Glomerular visceral epithelial cell (primary cell): ENCODE data around the gene GPR62.

ENCODE experiments used
- DNase-seq: peaks from one replicate; pipeline ENCODE4 v3.0.0-alpha.2; 2016; ENCODE audit errors: extremely low spot score

Gene GPR62

DNA sequence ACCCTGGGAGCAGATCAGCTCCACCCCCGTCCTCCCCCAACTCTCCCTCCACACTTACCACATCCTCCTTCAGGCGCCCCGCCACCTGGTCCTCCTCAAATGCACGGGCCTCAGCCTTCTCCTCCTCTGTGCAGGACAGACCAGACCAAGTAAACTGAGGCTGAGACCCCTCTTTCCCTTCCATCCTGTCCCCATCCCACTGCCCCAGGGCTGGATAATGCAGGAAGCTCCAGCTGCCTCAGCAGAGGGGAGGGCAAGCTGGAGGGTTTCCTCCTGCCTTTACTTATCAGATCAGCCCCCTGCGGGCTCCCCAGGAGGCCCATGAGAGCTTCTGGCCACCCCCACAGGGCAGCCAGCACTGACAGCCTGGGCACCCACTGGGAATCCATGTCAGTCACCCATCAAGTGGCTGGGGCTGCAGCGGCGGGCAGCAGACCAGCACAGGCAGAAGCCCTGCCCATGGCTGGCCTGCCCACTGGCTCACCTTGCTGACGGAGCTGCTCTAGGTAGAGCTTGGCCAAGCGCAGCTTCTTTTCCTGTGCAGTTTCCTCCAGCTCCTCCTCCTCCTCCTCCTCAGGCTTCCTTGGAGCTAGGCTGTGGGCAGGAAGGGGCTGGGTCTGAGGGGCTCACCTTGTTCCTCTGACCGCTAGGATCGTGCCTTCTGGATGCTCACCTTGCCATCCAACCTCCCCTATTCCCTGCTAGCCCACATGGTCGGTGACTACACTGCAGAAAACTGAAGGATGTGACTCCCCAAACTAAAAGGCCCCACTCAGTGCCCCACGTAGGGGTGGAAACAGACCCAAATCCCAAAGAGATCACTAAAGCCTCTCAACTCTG is 17.4 kb upstream of the GPR62 start:
- DNase-seq: no peak

DNA sequence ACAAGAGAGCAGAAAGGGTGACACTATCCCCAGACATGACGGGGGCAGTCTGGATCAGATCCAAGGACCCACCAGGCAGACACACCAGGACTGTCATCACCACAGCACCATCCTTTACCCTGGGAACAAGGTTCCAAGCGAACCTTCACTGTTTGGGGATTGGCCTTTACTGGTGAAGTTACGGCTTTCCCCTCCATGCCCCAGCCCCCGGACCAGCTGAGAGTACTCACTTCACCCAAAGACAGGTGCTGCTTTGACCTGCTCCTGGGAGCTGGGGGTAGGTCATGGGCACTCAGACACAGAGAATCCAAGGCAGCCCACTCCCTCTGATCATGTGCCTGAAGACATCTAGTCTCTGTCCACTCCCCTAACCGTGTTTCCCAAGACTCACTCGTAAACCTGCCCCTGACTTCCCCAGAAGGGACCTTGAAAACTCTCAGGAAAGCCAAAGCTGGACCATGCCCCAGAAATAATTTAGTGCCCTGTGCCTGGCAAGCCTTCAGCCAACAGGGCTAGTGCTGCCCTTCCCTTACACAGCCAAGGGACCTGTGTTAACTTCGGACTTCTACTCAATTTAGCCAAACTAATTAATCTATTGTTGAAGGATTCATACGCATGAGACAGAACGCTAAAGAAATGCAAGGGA is 16.3 kb upstream of the GPR62 start:
- DNase-seq: no peak

DNA sequence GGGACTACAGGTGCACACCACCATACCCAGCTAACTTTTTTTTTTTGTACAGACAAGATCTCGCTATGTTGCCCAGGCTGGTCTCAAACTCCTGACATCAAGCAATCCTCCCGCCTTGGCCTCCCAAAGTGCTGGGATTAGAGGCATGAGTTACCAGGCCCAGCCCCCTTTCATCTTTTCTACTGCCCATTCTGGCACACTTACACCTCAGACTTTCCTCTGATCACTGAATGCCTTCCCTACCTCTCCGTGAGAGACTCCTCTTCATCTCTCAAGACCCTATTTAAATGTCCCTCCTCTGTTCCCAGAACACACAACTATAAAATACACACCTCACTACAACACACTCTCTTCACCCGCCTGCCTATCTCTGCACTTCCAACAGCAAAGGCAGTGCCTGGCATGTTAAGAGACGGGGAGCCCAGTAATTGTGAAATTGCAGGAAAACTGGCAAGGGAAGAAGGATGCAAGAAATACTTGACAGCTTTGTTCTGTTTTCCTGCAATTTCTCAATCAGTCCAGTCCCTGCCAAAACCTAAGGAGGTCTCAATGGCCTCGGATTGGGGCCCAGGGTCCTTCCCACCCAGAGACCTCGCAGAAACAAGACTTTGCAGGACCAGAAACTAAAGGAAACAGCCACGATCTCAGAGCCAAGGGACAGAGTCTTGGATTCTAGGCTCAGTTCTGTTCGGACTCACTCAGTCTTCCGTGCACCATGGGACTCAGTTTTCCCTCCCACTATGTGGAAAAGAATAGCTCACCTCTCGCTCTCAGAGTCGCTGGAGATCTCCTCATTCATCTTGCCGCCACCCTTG is 14.3 kb upstream of the GPR62 start:
- no peak for DNase-seq

DNA sequence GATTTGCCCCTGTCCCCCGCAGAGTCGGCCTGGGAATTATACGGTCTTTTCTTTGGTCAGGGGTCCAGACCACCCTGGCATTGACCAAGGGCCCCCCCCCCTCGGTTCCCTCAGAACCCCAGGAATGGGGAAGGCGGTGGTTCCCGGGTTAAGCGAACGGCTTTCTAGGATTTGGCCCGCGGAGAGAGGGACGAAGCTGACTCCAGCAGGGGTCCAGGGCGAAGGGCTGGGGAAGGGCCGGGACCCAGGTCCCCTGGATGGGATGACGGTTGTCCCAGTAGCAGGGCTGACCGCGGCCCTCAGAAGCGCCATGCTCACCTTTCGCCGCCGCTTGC is 13.8 kb upstream of the GPR62 start:
- DNase-seq: no peak

DNA sequence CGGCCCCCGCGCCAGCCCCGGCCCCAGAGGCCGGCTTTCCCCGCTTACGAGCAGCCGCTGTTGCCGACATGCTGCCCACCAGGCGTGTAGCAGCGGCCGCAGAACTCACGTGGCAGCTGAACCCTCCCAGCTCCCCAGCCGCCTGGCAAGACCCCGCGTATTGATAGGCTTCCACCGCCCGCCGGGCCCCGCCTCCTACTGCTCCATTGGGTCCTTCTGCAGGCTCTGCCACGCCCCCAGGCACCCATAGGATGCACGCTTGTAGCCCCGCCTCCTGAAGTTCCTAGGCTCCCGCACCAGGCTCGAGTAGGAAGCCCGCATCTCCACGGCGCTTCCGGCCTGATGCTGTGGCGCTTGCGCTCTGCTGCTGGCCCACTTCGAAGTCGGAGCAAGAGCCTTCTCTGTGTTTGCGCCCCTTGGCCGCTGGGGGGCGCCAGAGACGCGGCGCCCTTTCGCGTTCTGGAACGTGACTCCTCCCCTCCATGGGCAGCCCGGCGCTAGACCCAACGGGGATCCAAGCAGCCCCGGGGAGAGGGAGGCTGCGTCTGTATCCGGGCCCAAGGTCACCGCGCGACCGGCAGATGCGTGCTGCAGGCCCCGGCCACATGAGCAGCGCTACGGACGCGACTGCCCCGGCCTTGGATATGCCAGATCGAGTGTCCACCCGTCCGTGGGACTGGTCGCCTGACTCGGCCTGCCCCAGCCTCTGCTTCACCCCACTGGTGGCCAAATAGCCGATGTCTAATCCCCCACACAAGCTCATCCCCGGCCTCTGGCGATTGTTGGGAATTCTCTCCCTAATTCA is 13.2 kb upstream of the GPR62 start, which contains the start of the genes PARP3 and RRP9:
Gene PARP3, plus strand, starts transcription at position 566 of the 805 bp plus-strand sequence. CDS start 993 bp downstream, outside the sequence.
Gene RRP9, minus strand, starts transcription at position 107 of the 805 bp plus-strand sequence. Its CDS starts 37 bp downstream, at position 70.
- DNase-seq: peak; percentile 100

DNA sequence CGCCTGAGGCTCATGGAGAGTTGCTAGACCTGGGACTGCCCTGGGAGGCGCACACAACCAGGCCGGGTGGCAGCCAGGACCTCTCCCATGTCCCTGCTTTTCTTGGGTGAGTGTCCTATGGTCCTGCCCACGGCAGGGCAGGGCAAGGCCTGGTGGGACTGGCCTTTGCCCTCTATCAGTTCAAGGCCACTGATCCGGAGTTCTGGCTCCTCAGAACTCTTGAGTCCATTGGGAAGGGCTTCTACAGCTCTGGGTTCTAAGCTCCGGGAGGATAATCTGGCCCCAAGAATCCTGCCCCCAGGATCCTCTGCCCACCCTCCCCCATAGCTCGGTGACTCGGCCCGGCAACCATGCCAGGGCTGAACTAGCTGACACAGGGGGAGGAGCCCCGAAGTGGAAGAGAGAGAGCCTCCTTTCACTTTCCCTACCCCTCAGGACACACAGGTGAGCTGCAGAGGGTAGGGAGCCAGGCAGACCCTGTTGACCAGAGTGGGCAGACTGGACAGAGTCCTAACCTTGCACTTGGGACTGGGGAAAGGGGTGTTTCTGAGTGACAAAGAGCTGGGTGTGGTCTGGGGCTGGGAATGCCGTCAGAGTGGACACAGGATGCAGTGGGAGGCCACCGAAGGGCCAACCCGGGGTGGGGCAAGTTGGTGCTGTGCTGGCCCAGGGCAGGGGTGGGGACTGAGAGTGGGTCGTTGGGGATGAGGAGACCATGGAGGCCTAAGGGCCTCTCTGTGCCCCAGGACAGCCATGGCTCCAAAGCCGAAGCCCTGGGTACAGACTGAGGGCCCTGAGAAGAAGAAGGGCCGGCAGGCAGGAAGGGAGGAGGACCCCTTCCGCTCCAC is 12.4 kb upstream of the GPR62 start:
- DNase-seq: peak; percentile 74

DNA sequence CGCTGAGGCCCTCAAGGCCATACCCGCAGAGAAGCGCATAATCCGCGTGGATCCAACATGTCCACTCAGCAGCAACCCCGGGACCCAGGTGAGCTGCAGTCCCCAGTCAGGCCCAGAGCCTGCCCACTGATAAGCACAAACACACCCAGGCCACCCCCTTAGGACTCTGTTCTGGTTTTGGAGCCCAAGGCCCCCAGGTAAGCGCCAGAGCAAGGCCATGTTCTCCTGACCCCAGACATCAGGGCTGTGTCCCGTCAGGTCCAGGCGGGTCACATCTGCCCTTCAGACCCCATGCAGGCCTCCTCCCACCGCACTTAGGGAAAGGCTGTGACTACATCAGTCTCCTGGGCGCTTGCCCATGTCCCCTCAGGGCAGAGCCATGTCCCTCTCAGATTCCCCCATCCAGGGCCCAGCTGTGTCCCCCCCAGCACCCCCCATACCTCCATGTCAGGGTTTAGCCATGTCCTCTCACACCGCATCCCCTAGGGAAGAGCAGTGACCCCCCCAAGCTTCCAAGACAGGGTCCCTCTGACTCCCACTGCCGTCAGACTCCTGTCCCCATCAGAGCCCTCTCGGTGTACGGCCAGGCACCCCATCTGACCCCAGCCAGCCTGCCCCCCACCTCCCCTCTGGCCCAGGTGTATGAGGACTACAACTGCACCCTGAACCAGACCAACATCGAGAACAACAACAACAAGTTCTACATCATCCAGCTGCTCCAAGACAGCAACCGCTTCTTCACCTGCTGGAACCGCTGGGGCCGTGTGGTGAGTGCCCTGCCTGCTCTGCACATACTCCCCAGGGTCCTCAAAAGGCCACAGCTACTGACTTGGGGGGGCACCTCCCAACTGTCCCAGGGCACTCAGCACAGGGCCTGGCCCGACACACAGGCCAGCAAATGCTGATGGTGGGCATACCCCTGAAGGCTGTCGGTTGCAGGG is 11.5 kb upstream of the GPR62 start:
- no peak for DNase-seq

DNA sequence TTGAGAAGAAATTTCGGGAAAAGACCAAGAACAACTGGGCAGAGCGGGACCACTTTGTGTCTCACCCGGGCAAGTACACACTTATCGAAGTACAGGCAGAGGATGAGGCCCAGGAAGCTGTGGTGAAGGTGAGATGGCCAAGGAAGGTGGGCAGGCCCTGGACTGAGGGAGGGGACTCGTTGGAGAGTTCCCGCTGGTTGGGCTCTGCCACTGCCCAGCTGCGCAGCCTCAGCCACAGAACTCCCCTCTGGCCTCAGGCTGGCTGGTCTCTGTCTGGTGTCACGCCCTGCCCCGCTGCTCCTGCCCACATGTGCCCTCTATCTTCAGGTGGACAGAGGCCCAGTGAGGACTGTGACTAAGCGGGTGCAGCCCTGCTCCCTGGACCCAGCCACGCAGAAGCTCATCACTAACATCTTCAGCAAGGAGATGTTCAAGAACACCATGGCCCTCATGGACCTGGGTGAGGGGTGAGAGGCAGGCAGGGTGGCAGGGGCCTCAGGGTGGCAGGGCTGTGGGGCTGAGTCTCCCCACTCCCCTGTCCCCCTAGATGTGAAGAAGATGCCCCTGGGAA is 10.6 kb upstream of the GPR62 start:
- no peak for DNase-seq

DNA sequence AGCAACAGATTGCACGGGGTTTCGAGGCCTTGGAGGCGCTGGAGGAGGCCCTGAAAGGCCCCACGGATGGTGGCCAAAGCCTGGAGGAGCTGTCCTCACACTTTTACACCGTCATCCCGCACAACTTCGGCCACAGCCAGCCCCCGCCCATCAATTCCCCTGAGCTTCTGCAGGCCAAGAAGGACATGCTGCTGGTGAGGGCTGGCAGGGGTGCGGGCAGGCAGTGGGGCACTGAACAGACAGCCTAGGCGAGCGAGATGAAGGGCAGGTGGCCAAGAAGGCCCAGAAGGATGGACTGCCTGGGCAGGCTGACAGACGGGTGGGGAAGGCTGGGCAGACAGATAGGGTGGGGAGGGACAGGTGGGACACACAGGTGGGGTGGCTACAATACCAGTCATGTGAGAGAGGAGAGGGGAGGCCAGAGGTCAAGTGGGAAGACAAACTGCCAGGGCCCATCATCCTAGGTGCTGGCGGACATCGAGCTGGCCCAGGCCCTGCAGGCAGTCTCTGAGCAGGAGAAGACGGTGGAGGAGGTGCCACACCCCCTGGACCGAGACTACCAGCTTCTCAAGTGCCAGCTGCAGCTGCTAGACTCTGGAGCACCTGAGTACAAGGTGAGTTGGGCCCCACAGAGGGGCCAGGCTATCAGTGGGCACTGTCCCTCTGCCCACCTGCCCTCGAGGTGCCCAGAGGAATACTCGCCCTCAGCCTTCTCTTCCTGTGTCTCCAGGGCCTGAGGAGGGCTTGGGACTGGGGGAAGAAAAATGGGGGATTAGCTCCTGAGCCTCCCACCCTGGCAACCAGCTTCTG is 9.9 kb upstream of the GPR62 start:
- DNase-seq: no peak

DNA sequence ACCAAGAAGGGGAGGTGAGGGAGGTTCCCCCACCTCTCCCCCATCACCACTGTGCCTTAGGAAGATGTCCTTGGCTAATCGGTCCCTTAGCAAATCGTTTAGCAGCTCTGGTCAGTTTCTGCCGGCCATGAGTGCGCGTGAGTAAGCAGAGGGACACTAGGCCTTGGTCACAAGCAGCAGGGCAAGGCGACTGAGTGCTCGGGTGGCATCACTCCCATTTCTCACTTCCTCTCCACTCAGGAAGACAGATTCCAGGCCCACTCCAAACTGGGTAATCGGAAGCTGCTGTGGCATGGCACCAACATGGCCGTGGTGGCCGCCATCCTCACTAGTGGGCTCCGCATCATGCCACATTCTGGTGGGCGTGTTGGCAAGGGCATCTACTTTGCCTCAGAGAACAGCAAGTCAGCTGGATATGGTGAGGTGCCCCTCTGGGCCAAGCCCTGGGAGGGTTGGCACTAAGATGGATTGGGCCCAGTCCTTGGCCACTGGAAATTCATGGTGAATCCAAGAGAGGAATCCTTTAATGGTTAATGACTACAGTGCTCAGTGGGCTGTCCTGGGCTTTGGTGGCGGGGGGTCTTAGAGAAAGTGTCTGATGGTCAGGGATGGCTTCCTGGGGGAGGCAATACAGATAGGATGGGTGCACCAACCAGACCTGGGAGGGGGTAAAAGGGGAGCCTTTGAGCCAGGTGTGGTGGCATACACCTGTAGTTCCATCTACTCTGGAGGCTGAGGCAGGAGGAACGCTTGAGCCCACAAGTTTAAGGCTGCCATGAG is 9.1 kb upstream of the GPR62 start:
- no peak for DNase-seq

DNA sequence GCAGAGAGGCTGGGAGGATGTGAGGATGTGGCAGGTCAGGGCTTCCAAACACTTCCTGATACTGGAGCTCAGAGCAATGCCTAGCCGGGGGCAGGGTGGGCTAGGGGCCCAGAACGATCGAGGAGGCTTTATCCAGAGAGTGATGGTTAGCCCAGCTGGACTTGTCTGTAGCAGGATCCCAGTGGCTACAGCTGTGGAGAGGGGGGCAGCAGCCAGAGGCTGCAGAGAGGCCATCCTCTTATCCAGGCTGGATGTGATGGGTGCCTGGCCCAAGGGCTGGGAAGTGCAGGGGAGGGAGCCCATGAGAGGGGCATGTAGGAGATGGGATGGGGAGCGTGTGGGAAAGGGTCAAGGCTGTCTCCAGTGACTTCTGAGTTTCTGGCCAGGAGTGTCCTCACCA is 8.4 kb upstream of the GPR62 start:
- DNase-seq: no peak

DNA sequence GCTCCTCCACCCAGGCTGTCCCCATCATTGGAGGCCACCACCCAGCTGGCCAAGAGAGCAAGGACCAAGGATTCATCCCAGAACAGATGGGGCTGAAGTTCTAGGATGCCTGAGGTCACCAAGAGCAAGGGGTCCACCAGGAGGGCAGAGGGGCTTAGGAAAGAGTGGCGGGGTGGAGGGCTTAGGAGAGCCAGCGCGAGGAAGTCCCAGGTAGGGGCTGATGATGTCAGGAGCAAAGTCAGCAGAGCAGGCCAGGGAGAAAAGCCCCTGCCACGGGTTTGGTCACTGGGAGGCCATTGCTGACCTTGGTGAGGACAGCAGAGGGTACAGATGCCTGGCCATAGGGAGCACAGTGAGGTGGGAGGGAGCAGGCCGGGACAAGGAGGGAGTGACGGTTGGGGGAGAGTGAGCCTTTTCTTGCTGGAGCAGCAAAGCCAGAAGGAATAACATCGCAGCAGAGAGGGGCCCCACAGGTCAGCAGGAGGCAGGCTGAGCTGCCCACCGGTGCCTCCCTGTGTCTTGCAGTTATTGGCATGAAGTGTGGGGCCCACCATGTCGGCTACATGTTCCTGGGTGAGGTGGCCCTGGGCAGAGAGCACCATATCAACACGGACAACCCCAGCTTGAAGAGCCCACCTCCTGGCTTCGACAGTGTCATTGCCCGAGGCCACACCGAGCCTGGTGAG is 7.8 kb upstream of the GPR62 start:
- no peak for DNase-seq

DNA sequence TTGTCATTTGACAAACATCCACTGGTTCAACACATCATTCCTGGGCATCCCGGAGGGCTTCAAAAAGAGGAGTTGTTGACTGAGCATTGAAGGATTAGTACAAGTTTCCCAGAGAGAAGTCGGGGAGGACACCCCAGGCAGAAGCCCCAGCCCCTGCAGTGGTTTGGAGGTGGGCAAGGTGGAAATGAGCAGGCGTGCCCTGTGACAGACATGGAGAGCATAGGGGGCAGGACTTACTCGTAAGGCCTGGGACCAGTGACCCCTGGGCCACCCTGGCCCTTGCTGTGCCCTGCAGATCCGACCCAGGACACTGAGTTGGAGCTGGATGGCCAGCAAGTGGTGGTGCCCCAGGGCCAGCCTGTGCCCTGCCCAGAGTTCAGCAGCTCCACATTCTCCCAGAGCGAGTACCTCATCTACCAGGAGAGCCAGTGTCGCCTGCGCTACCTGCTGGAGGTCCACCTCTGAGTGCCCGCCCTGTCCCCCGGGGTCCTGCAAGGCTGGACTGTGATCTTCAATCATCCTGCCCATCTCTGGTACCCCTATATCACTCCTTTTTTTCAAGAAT is 7.1 kb upstream of the GPR62 start:
- DNase-seq: no peak

DNA sequence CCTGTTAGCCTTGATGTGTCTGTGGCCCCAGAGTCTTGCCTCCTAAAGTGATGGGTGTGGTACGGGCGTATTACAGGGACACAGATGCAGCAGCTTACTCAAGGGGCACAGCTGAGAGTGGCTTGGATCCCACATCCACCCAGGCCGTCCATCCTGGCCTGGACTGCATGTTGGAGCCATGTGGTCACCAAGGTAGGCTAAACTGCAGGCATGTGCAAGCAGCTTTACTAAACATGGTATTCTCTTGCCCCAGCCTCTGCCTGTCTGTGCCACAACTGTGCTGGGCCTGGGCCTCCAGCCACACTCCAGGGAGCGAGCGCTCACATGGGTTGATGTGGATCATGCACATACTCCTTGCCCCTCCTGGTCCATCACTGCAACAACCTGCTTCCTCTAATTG is 6.1 kb upstream of the GPR62 start:
- DNase-seq: no peak

DNA sequence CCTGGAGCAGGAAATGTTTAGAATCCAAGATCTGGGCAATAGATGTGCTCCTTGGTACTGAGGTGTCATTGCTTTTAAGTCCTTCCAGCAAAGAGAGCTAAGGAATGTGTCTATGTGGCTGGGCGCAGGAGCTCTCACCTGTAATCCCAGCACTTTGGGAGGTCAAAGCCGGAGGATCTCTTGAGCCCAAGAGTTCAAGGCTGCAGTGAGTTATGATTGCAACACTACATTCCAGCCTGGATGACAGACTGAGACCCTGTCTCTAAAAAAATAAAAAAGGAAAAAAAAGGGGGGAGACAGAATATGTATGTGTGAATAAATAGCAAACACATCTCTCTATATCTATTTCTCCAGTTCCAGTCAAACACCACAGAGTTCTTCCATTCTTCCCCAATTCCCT is 4.3 kb upstream of the GPR62 start:
- no peak for DNase-seq

DNA sequence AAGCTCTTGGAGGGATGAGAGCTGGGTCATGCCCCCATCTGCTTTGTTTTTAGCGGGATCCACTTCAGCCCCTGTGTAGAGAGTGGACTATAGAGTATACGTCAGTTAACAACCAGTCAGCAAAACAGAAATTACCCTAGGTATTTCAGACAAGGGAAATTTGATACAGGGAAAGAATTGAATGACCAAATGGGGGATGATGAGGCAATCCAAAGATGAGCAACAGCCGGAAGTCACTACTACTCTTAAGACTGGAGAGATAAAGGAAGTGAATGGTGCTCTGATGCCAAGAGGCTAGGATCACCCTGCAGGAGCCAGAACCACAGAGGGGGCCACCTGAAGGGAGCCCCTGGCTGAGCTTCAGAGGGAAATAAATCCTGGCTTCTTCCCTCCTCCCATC is 1.7 kb upstream of the GPR62 start:
- peak; percentile 35 for DNase-seq

DNA sequence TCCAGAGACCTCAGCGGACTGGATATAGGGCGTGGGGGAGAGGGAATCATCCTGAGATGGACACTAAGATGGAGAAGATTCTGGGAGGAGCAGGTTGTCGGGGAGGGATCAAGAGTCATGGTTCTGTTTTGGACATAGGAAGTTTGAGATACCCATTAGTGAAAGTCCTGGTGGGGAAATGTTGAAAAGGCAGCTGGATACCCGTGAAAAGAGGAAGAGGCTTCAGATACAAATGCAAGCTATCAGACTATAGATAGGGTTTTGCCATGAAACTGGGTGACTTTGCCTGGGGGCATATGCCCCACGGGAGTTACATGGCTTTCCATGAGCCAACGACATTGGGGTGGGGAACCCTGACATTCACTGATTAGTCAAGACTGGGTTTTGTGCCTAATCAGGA is 1.1 kb upstream of the GPR62 start:
- DNase-seq: no peak
